ENCODE data around the gene AQR. TPM values are rescaled to one million over a fixed set of nuclear protein-coding genes. Genes with fewer than 3 reads are reported as not detected.
A peak's percentile ranks its signal among the peaks of the same experiment; 100 is the strongest.

The AQR gene
- total RNA-seq, 1 donor from 2014 or later, result 32.4 TPM

DNA sequence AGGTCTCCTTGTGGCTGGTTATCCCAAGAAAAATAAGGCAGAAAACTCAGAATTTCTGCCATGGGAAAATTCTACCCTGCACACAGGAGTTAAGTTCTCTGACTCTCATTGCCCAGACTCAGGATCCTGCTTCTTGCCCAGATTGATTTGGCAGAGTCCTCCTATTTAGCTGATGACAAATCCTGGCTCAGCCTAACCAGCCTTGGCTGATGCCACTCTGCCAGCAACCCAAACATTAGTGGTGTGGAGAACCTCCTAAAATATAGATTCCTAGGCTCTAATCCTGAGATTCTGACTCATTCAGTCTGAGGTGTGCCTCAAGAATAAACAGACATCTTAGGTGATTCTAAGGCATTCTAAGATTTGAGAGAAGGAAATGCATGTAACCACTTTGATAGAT, 113.6 kb downstream of the AQR start:
- intact Hi-C loops (cut with DNase I), result no loop called here
- no peaks in the 10 kb centered on the region for H3K9me3 ChIP-seq
- no peak for TF ChIP-seq CTCF (IDR thresholded peaks at IDR 0.05)
- no peak overlapping the region for H3K27ac ChIP-seq
- peaks cover 55% of the 10 kb centered on the region for H3K36me3 ChIP-seq
- no peak overlapping the region for H3K4me3 ChIP-seq
- no peaks in the 10 kb centered on the region for H3K27me3 ChIP-seq (ENCODE audit: low read depth)
- no peak for DNase-seq
- H3K4me1 ChIP-seq, result peaks cover 21% of the 10 kb centered on the region
- ATAC-seq, result no peak

- ATAC-seq (peak in 1 of 2 donors; percentile 12), DNase-seq (no peak)
- H3K36me3 ChIP-seq, result peaks cover 50% of the 10 kb centered on the region
- intact Hi-C loops (cut with DNase I), result no loop called here
- H3K27me3 ChIP-seq (ENCODE audit: low read depth), result no peaks in the 10 kb centered on the region
- TF ChIP-seq CTCF (IDR thresholded peaks at IDR 0.05), result no peak
- peaks cover 21% of the 10 kb centered on the region for H3K4me1 ChIP-seq
- H3K4me3 ChIP-seq, result no peak overlapping the region
- no peaks in the 10 kb centered on the region for H3K9me3 ChIP-seq
- H3K27ac ChIP-seq, result no peak overlapping the region
Measured at GRCh38 chr15:34855413-34855812, 114.1 kb downstream of the AQR start.

GRCh38 chr15:34854232-34854631, 115.3 kb downstream of the AQR start:
- Histone ChIP-seq H3K4me1 (peaks cover 21% of the 10 kb centered on the region), H3K9me3 (no peaks in the 10 kb centered on the region), H3K27ac (no peak overlapping the region), H3K4me3 (no peak overlapping the region), H3K27me3 (ENCODE audit: low read depth) (no peaks in the 10 kb centered on the region), H3K36me3 (peaks cover 38% of the 10 kb centered on the region)
- peak in 1 of 2 donors; percentile 32 for ATAC-seq
- intact Hi-C loops (cut with DNase I), result no loop called here
- TF ChIP-seq CTCF (IDR thresholded peaks at IDR 0.05), result no peak
- DNase-seq, result no peak

DNA sequence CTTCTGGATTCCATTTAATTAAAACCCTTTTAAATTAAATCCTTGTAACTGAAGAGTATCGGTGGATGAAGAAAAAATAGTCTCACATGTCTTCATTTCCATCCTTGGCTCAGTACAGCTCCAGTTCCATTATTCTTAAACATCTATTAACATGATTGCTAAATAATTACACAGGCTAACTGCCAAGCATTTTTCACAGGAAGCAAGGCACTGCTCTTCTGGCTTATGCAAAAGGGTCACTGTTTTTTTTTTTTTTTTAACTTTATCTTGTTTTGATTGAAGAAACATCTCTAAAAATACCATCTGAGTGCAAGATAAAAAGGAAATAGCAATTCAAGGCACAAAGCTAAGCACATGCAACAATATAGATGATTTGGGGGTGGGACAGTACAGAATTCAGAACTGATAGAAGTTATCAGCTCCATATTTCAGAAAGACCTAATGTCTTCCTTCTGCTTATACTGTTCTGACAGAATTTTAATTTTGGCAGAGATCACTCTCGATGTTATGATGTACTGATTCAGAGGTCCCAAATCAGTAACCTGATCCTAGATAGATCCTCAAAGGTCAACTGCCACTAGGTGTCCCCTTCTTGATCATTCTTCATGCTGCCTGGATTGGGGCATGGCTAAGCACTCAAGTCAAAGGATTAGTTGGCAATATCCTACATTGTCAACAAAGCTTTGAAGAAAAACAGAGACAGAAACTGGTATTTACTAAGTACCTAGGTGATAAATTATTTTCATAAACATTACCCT, 116.4 kb downstream of the AQR start:
- no peak for DNase-seq
- peak; percentile 67 to 77 for ATAC-seq
- Histone ChIP-seq H3K4me3 (no peak overlapping the region), H3K27ac (no peak overlapping the region), H3K27me3 (ENCODE audit: low read depth) (no peaks in the 10 kb centered on the region), H3K4me1 (peaks cover 21% of the 10 kb centered on the region), H3K9me3 (no peaks in the 10 kb centered on the region), H3K36me3 (peaks cover 28% of the 10 kb centered on the region)
- intact Hi-C loops (cut with DNase I), result no loop called here
- TF ChIP-seq CTCF (IDR thresholded peaks at IDR 0.05), result no peak

DNA sequence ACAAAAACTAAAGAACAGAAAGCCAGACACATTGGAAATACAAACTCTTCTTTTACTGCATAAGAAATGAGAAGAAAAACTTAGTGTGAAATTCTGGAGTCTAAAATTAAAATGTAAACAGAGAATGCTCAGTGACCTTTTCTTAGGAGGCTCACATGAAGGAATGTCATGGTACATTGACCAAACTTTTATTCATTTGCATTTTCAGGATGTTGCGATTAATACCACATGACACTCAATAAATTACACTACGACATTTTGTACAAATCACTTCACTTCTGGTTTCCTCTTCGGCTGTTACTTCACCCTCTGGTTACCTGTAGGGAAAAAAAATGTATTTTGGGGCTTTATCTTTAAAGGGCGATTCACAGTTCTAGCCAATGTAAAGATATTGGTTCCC, 117.8 kb downstream of the AQR start:
- intact Hi-C loops (cut with DNase I), result no loop called here

More for the DNA sequence above, 117.8 kb downstream of the AQR start:
- Histone ChIP-seq H3K4me1 (peaks cover 21% of the 10 kb centered on the region), H3K4me3 (no peak overlapping the region), H3K9me3 (no peaks in the 10 kb centered on the region), H3K27ac (no peak overlapping the region), H3K27me3 (ENCODE audit: low read depth) (no peaks in the 10 kb centered on the region), H3K36me3 (peaks cover 15% of the 10 kb centered on the region)
- no peak for TF ChIP-seq CTCF (IDR thresholded peaks at IDR 0.05)
- DNase-seq, result no peak
- no peak for ATAC-seq
